ENCODE results near the gene CALM3.
"Not testable (repeated sequence)": the region's sequence is repeated elsewhere in the genome, so short reads cannot be mapped to it uniquely, and the experiment has no call there.

The CALM3 gene

GRCh38 chr19:46601318-46602224 is at the start of gene CALM3:
CALM3 (plus strand) TSS chr19:46601330; CDS start chr19:46601435, 105 bp downstream.
- DNase-seq = no peak

GRCh38 chr19:46552891-46553290 is 48.2 kb upstream of the CALM3 start:
- peak; percentile 49 for DNase-seq

GRCh38 chr19:46554161-46554560 is 47.0 kb upstream of the CALM3 start:
- no peak for DNase-seq

- DNase-seq = no peak
These were observed 45.4 kb upstream of the CALM3 start for GRCh38 chr19:46555628-46556280.

GRCh38 chr19:46556471-46556870 is 44.7 kb upstream of the CALM3 start:
- not testable (repeated sequence) for DNase-seq

- no peak for DNase-seq
These were observed 41.9 kb upstream of the CALM3 start for GRCh38 chr19:46559203-46559602.

GRCh38 chr19:46559675-46560074 is 41.5 kb upstream of the CALM3 start:
- not testable (repeated sequence) for DNase-seq

- no peak for DNase-seq
These were observed 36.4 kb upstream of the CALM3 start for GRCh38 chr19:46564701-46565100.

GRCh38 chr19:46571495-46571894 is 29.6 kb upstream of the CALM3 start:
- DNase-seq = peak; percentile 5

GRCh38 chr19:46573679-46574498 is 27.2 kb upstream of the CALM3 start:
- DNase-seq = no peak

- no peak for DNase-seq
These were observed 26.6 kb upstream of the CALM3 start for GRCh38 chr19:46574533-46574932.

GRCh38 chr19:46578450-46578849 is 22.7 kb upstream of the CALM3 start:
- no peak for DNase-seq

- DNase-seq = no peak
These were observed 21.7 kb upstream of the CALM3 start for GRCh38 chr19:46579361-46579879.

- no peak for DNase-seq
These were observed 20.9 kb upstream of the CALM3 start for GRCh38 chr19:46580247-46580646.

GRCh38 chr19:46585539-46585938 is 15.6 kb upstream of the CALM3 start:
- DNase-seq = no peak

- DNase-seq = no peak
These were observed 14.8 kb upstream of the CALM3 start for GRCh38 chr19:46586294-46586693.

- DNase-seq = no peak
These were observed 13.3 kb upstream of the CALM3 start for GRCh38 chr19:46587861-46588260.

- no peak for DNase-seq
These were observed 9.9 kb upstream of the CALM3 start for GRCh38 chr19:46591254-46591653.

- no peak for DNase-seq
These were observed 9.3 kb upstream of the CALM3 start for GRCh38 chr19:46591870-46592269.

GRCh38 chr19:46596008-46596407 is 5.1 kb upstream of the CALM3 start:
- no peak for DNase-seq

GRCh38 chr19:46598372-46598917 is 2.7 kb upstream of the CALM3 start:
- no peak for DNase-seq

GRCh38 chr19:46599716-46600373 is 1.3 kb upstream of the CALM3 start:
- DNase-seq = no peak

Data from NCI-H1694 treated with DMSO at 0.1 percent for 48 hours (cell line).